Astrocyte of the cerebellum (primary cell): ENCODE results near the gene GXYLT2.

Source experiments
- DNase-seq: peaks from one replicate; pipeline ENCODE4 v3.0.0-alpha.2; 2011; ENCODE audit warnings: low read depth
- H3K4me3 ChIP-seq: 2 replicates; pipeline ENCODE4 v1.5.1; 2011; ENCODE audit warnings: mild to moderate bottlenecking, low read depth, low read length, moderate library complexity
- CTCF ChIP-seq: IDR thresholded peaks from 2 replicates; pipeline ENCODE4 v1.5.1; 2012; ENCODE audit warnings: low read length, low read depth, moderate library complexity, mild to moderate bottlenecking; ENCODE audit errors: missing control alignments
- in situ Hi-C: cut with HindIII; loops from 2 replicates; pipeline ENCODE4 v1.10.0; 2017; ENCODE audit warnings: low sequenced_read_pairs

Gene GXYLT2

GRCh38 chr3:73024836-73025235 is 137.0 kb downstream of the GXYLT2 start:
- no peak overlapping the region for H3K4me3 ChIP-seq
- no peak for DNase-seq
- in situ Hi-C loops: no loop called here
- TF ChIP-seq CTCF: no peak

GRCh38 chr3:73026111-73026759 is 138.4 kb downstream of the GXYLT2 start:
- in situ Hi-C loops: no loop called here
- TF ChIP-seq CTCF: no peak
- no peak overlapping the region for H3K4me3 ChIP-seq
- no peak for DNase-seq
